IMR-90 (cell line): ENCODE data around the gene DZIP1. TPM values are rescaled to one million over a fixed set of nuclear protein-coding genes. Genes with fewer than 3 reads are reported as not detected.

Experiments
- ATAC-seq: fragments of 200-7000 bp; cut with Tn5 transposase; 2 replicates; pipeline ENCODE4 v1.9.1; 2020; ENCODE audit warnings: low read depth, mild to moderate bottlenecking, moderate library complexity
- BruUV-seq: library from RNA; stranded (reverse); fragments of 400-500 nt; replicated peaks from 2 replicates; lab custom pipeline; 2021; lab: Mats Ljungman, UMichigan
- CTCF ChIA-PET: fragments of 300-600 bp; formaldehyde crosslinking; extraction: SDS; loops from one replicate; lab custom pipeline; 2021; ENCODE audit warnings: antibody characterized with exemption; lab: Yijun Ruan, JAX
- POLR2A ChIA-PET: fragments of 300-600 bp; sonication (Branson Sonifier 250); formaldehyde crosslinking; loops from one replicate; lab custom pipeline; 2022; ENCODE audit warnings: antibody characterized with exemption; ENCODE audit not compliant: unreplicated experiment; lab: Charles Lee
- DNase-seq: peaks from one replicate; pipeline ENCODE4 v3.0.0; 2013
- H2AFZ ChIP-seq: replicated peaks from 2 replicates; pipeline ENCODE3; 2013; ENCODE audit warnings: low read length, mild to moderate bottlenecking; ENCODE audit not compliant: poor library complexity
- H2AK5ac ChIP-seq: 2 replicates; pipeline ENCODE4 v1.6.1; 2013; ENCODE audit warnings: low read depth, low read length, inconsistent platforms
- H2AK9ac ChIP-seq: replicated peaks from 2 replicates; pipeline ENCODE3; 2013; ENCODE audit warnings: mild to moderate bottlenecking, low read depth, low read length, moderate library complexity; ENCODE audit not compliant: poor library complexity
- H2BK120ac ChIP-seq: 2 replicates; pipeline ENCODE4 v1.6.1; 2013; ENCODE audit warnings: low read depth, low read length, inconsistent platforms
- H2BK15ac ChIP-seq: 3 replicates; pipeline ENCODE4 v1.6.1; 2013; ENCODE audit warnings: low read depth, low read length, inconsistent platforms
- H2BK20ac ChIP-seq: 2 replicates; pipeline ENCODE4 v1.6.1; 2013; ENCODE audit warnings: low read depth, mild to moderate bottlenecking, inconsistent platforms, low read length, moderate library complexity
- H2BK5ac ChIP-seq: 2 replicates; pipeline ENCODE4 v1.6.1; 2013; ENCODE audit warnings: mild to moderate bottlenecking, low read depth, low read length, inconsistent platforms; ENCODE audit not compliant: poor library complexity, severe bottlenecking
- H3K14ac ChIP-seq: replicated peaks from 2 replicates; pipeline ENCODE4 v1.6.1; 2013; ENCODE audit warnings: low read depth, low read length, inconsistent platforms
- H3K18ac ChIP-seq: 2 replicates; pipeline ENCODE4 v1.6.1; 2013; ENCODE audit warnings: low read depth, low read length, control low read depth
- H3K23ac ChIP-seq: 2 replicates; pipeline ENCODE4 v1.6.1; 2013; ENCODE audit warnings: low read depth, low read length, inconsistent platforms
- H3K27ac ChIP-seq: 2 replicates; pipeline ENCODE4 v1.5.1; 2013; ENCODE audit warnings: mild to moderate bottlenecking, control low read depth, low read length; ENCODE audit not compliant: insufficient read depth
- H3K27me3 ChIP-seq: 2 replicates; pipeline ENCODE4 v1.6.1; 2013; ENCODE audit warnings: low read length; ENCODE audit not compliant: control insufficient read depth, insufficient read depth
- H3K36me3 ChIP-seq: 2 replicates; pipeline ENCODE4 v1.6.1; 2013; ENCODE audit warnings: low read length, mixed read lengths; ENCODE audit not compliant: control insufficient read depth, insufficient read depth
- H3K4ac ChIP-seq: 2 replicates; pipeline ENCODE4 v1.6.1; 2013; ENCODE audit warnings: low read depth, low read length, inconsistent platforms
- H3K4me1 ChIP-seq: 2 replicates; pipeline ENCODE4 v1.6.1; 2013; ENCODE audit warnings: low read length, mixed read lengths; ENCODE audit not compliant: control insufficient read depth, insufficient read depth
- H3K4me2 ChIP-seq: 2 replicates; pipeline ENCODE4 v1.6.1; 2013; ENCODE audit warnings: low read depth, mild to moderate bottlenecking, control low read depth, low read length, moderate library complexity
- H3K4me3 ChIP-seq: 2 replicates; pipeline ENCODE4 v1.5.1; 2013; ENCODE audit warnings: low read depth, mild to moderate bottlenecking, control low read depth, low read length, moderate library complexity; ENCODE audit not compliant: insufficient read depth
- H3K56ac ChIP-seq: 2 replicates; pipeline ENCODE4 v1.6.1; 2013; ENCODE audit warnings: low read length, inconsistent platforms; ENCODE audit not compliant: insufficient read depth; ENCODE audit errors: extremely low read depth
- H3K79me1 ChIP-seq, 2 experiments: 2 replicates each; pipeline ENCODE4 v1.6.1; 2013; ENCODE audit warnings: low read length in 2 of 2, inconsistent platforms in 1 of 2, low read depth in 1 of 2
- H3K9ac ChIP-seq: 2 replicates; pipeline ENCODE4 v1.6.1; 2013; ENCODE audit warnings: low read depth, low read length, control low read depth
- H3K9me1 ChIP-seq: 2 replicates; pipeline ENCODE4 v1.6.1; 2013; ENCODE audit warnings: low read length, inconsistent platforms; ENCODE audit not compliant: insufficient read depth
- H3K9me3 ChIP-seq: 2 replicates; pipeline ENCODE4 v1.6.1; 2013; ENCODE audit warnings: low read length; ENCODE audit not compliant: control insufficient read depth, insufficient read depth
- H4K20me1 ChIP-seq: 2 replicates; pipeline ENCODE4 v1.6.1; 2013; ENCODE audit warnings: low read length, inconsistent platforms; ENCODE audit not compliant: insufficient read depth
- H4K5ac ChIP-seq: 2 replicates; pipeline ENCODE4 v1.6.1; 2013; ENCODE audit warnings: mild to moderate bottlenecking, low read depth, low read length, control low read depth
- H4K8ac ChIP-seq, 2 experiments: 2 replicates each; pipeline ENCODE4 v1.6.1; 2013; ENCODE audit warnings: low read depth in 2 of 2, low read length in 2 of 2, control low read depth in 1 of 2, inconsistent platforms in 1 of 2
- H4K91ac ChIP-seq: 2 replicates; pipeline ENCODE4 v1.6.1; 2013; ENCODE audit warnings: low read depth, low read length, inconsistent platforms; ENCODE audit not compliant: insufficient read depth
- CTCF ChIP-seq: conservative IDR thresholded peaks from 2 replicates; pipeline ENCODE4 v1.5.1; 2012; ENCODE audit warnings: mild to moderate bottlenecking, low read depth, low read length, improper control_type of control experiment
- ELK1 ChIP-seq: fragments of 150-350 bp; IDR thresholded peaks from 2 replicates; pipeline ENCODE4 v1.6.1; 2016; ENCODE audit warnings: low read depth, mild to moderate bottlenecking, low read length, moderate library complexity, borderline replicate concordance
- MAFK ChIP-seq: IDR thresholded peaks from 2 replicates; pipeline ENCODE4 v1.6.1; 2012; ENCODE audit warnings: low read depth, low read length, improper control_type of control experiment
- MAZ ChIP-seq: IDR thresholded peaks from 2 replicates; pipeline ENCODE4 v1.6.1; 2012; ENCODE audit warnings: low read depth, mild to moderate bottlenecking, low read length, improper control_type of control experiment, moderate library complexity, borderline replicate concordance
- SMC3 ChIP-seq: fragments of 150-350 bp; IDR thresholded peaks from 2 replicates; pipeline ENCODE4 v1.6.1; 2016; ENCODE audit warnings: low read depth, mild to moderate bottlenecking, antibody characterized with exemption, low read length, moderate library complexity
- USF2 ChIP-seq: fragments of 150-350 bp; IDR thresholded peaks from 2 replicates; pipeline ENCODE4 v1.6.1; 2017; ENCODE audit warnings: mild to moderate bottlenecking, antibody characterized with exemption, low read length, low read depth
- WGBS, 2 experiments: methylation state at CpG; one replicate each; pipeline versions ENCODE4 v1.1.5 to v1.1.7; 2013; ENCODE audit warnings: missing lambda C conversion rate in 2 of 2; ENCODE audit not compliant: insufficient read length in 1 of 2; ENCODE audit errors: extremely low coverage in 2 of 2; 5-methylcytosine and 5-hydroxymethylcytosine counted together
- dilution Hi-C: fragments of 300-500 bp; cut with HindIII; formaldehyde crosslinking; loops from one replicate; pipeline ENCODE4 v1.14.3; 2018; ENCODE audit warnings: low sequenced_read_pairs; ENCODE audit not compliant: unreplicated experiment
- in situ Hi-C: fragments of 300-500 bp; cut with MboI; formaldehyde crosslinking; loops from 3 replicates; pipeline ENCODE4 v1.14.3; 2019; ENCODE audit warnings: low sequenced_read_pairs, inconsistent platforms, mixed read lengths
- intact Hi-C: fragments of 100-400 bp; cut with micrococcal nuclease; formaldehyde crosslinking; loops from 2 replicates; pipeline ENCODE4 v1.10.0; 2022
- polyA plus RNA-seq, 3 experiments: library from polyadenylated mRNA; depleted of rRNA; stranded (reverse); fragments of >200 nt; gene quantifications; 2 replicates each; pipeline ENCODE4 v1.2.3, GENCODE V29; 2012; ENCODE audit warnings: low replicate concordance in 1 of 3
- total RNA-seq: library from RNA; depleted of rRNA; stranded (reverse); fragments of >200 nt; gene quantifications from 2 replicates; pipeline ENCODE4 v1.2.3, GENCODE V29; 2012

The DZIP1 gene
- total and polyA plus RNA-seq, 2 of the 4 experiments (the other 2 are of a cell fraction): 12.2 to 15.9 TPM

GRCh38 chr13:95588134-95588533, 56.4 kb downstream of the DZIP1 start:
- Histone ChIP-seq H3K79me1 (no peaks in the 10 kb centered on the region), H3K4me3 (no peak overlapping the region), H3K23ac (no peak overlapping the region), H2AK5ac (no peak overlapping the region), H3K27me3 (no peaks in the 10 kb centered on the region), H4K20me1 (no peaks in the 10 kb centered on the region), H3K56ac (no peak overlapping the region), H3K14ac (no peak overlapping the region), H2AFZ (no peak overlapping the region), H3K4me2 (no peak overlapping the region), H3K27ac (no peak overlapping the region), H3K9ac (no peak overlapping the region), H3K36me3 (peaks cover 43% of the 10 kb centered on the region), H3K18ac (no peak overlapping the region), H2BK15ac (no peak overlapping the region), H2BK5ac (no peak overlapping the region), H3K4me1 (no peaks in the 10 kb centered on the region), H3K9me3 (no peaks in the 10 kb centered on the region), H3K9me1 (no peaks in the 10 kb centered on the region; the same call in 1 of the 2 replicates), H2BK20ac (no peak overlapping the region), H2AK9ac (no peak overlapping the region), H2BK120ac (no peak overlapping the region), H4K5ac (no peak overlapping the region), H4K91ac (no peak overlapping the region), H4K8ac (no peak overlapping the region), H3K4ac (no peak overlapping the region)
- no peak for ATAC-seq
- dilution Hi-C loops: no loop called here
- CTCF ChIA-PET: no interaction called here
- WGBS, 2 experiments: no CpG with 5 or more reads among the region's 3 CpGs
- TF ChIP-seq CTCF: no peak
- no peak for TF ChIP-seq USF2
- no peak for TF ChIP-seq ELK1
- no peak for TF ChIP-seq SMC3
- no peak for TF ChIP-seq MAFK
- no peak for TF ChIP-seq MAZ
- POLR2A ChIA-PET: no interaction called here
- in situ Hi-C loops: no loop called here
- no peak for DNase-seq
- no TSS peak for BruUV-seq
- intact Hi-C loops: no loop called here
